GM12878 (cell line): Measurements from ENCODE around the gene YTHDC1. TPM values are rescaled to one million over a fixed set of nuclear protein-coding genes. Genes with fewer than 3 reads are reported as not detected.

Experiments used
- ATAC-seq: fragments of 200-7000 bp; cut with Tn5 transposase; 3 replicates; pipeline ENCODE4 v1.9.1; 2020; ENCODE audit warnings: mild to moderate bottlenecking, moderate library complexity
- BruUV-seq: library from RNA; stranded (reverse); fragments of 400-500 nt; replicated peaks from 2 replicates; lab custom pipeline; 2021; lab: Mats Ljungman, UMichigan
- CTCF ChIA-PET: fragments of 300-600 bp; sonication (Branson Sonifier 250); formaldehyde crosslinking; extraction: SDS; loops from one replicate; lab custom pipeline; 2021; ENCODE audit warnings: inconsistent platforms; lab: Yijun Ruan, JAX
- POLR2A ChIA-PET: fragments of 350-600 bp; formaldehyde crosslinking; extraction: SDS; loops from one replicate; lab custom pipeline; 2021; ENCODE audit warnings: inconsistent platforms; lab: Charles Lee
- RAD21 ChIA-PET: fragments of 300-600 bp; sonication (Branson Sonifier 250); formaldehyde crosslinking; loops from one replicate; lab custom pipeline; 2023; ENCODE audit warnings: antibody characterized with exemption; ENCODE audit not compliant: unreplicated experiment; lab: Charles Lee
- SMC1A ChIA-PET: fragments of 300-600 bp; sonication (Branson Sonifier 250); formaldehyde crosslinking; loops from one replicate; lab custom pipeline; 2023; ENCODE audit not compliant: unreplicated experiment, uncharacterized antibody; lab: Charles Lee
- DNase-seq: peaks from one replicate; pipeline ENCODE4 v3.0.0-alpha.2; 2011; ENCODE audit warnings: low read depth, low spot score
- FAIRE-seq: peaks from 3 replicates; lab custom pipeline; 2011; peaks lifted over from hg19 to GRCh38; lab: Jason Lieb, UNC
- H2AFZ ChIP-seq: 2 replicates; pipeline ENCODE4 v1.6.0; 2011; ENCODE audit warnings: low read depth, low read length, control low read depth; ENCODE audit not compliant: control insufficient read depth
- H3K27ac ChIP-seq: 2 replicates; pipeline ENCODE4 v1.5.1; 2011; ENCODE audit warnings: control low read depth; ENCODE audit not compliant: control insufficient read depth, insufficient read depth
- H3K27me3 ChIP-seq, 2 experiments: replicated peaks in 1 of 2; 2 replicates each; pipeline versions ENCODE4 v1.6.0 to v1.6.1; 2011; ENCODE audit warnings: low read length in 1 of 2; ENCODE audit not compliant: control insufficient read depth in 2 of 2, insufficient read depth in 2 of 2
- H3K36me3 ChIP-seq, 2 experiments: 2 replicates each; pipeline ENCODE4 v1.5.1; 2011; ENCODE audit warnings: low read length in 1 of 2; ENCODE audit not compliant: control insufficient read depth in 2 of 2, insufficient read depth in 2 of 2
- H3K4me1 ChIP-seq: 2 replicates; pipeline ENCODE4 v1.6.1; 2011; ENCODE audit warnings: mild to moderate bottlenecking, low read length, moderate library complexity, mixed read lengths; ENCODE audit not compliant: control insufficient read depth, insufficient read depth
- H3K4me2 ChIP-seq: 2 replicates; pipeline ENCODE4 v1.6.0; 2011; ENCODE audit warnings: control low read depth; ENCODE audit not compliant: control insufficient read depth, insufficient read depth
- H3K4me3 ChIP-seq: fragments of 200-600 bp; sonication (generic); 2 replicates; pipeline ENCODE4 v1.5.1; 2016
- H3K79me2 ChIP-seq: 2 replicates; pipeline ENCODE4 v1.6.0; 2011; ENCODE audit warnings: low read length; ENCODE audit not compliant: control insufficient read depth, insufficient read depth
- H3K9ac ChIP-seq: 2 replicates; pipeline ENCODE4 v1.8.0; 2011; ENCODE audit warnings: low read length, control low read depth, mixed read lengths; ENCODE audit not compliant: control insufficient read depth, insufficient read depth
- H3K9me3 ChIP-seq: replicated peaks from 3 replicates; pipeline ENCODE4 v1.5.1; 2011; ENCODE audit warnings: mild to moderate bottlenecking, low read length; ENCODE audit not compliant: control insufficient read depth, insufficient read depth
- H4K20me1 ChIP-seq: 2 replicates; pipeline ENCODE4 v1.6.0; 2011; ENCODE audit not compliant: control insufficient read depth, insufficient read depth
- E4F1 ChIP-seq: fragments of 450-650 bp; IDR thresholded peaks from 2 replicates; pipeline ENCODE4 v1.6.1; 2018; ENCODE audit warnings: borderline replicate concordance, mild to moderate bottlenecking; ENCODE audit not compliant: partially characterized antibody
- EGR1 ChIP-seq, 2 experiments: IDR thresholded peaks; 1 replicate in 1 of 2; 2 replicates in 1 of 2; pipeline ENCODE4 v1.6.1; 2011 to 2012; ENCODE audit warnings: low read depth in 2 of 2, low read length in 2 of 2, borderline replicate concordance in 1 of 2, mild to moderate bottlenecking in 1 of 2, moderate library complexity in 1 of 2
- ESRRA ChIP-seq: IDR thresholded peaks from 2 replicates; pipeline ENCODE4 v1.6.1; 2012; ENCODE audit warnings: mild to moderate bottlenecking, low read length, improper control_type of control experiment
- IKZF2 ChIP-seq, 2 experiments: fragments of 450-650 bp; IDR thresholded peaks; 2 replicates each; pipeline ENCODE4 v1.6.1; 2017; ENCODE audit warnings: mild to moderate bottlenecking in 2 of 2, moderate library complexity in 2 of 2
- MEF2A ChIP-seq: IDR thresholded peaks from 2 replicates; pipeline ENCODE4 v1.6.1; 2011; ENCODE audit warnings: low read depth, mild to moderate bottlenecking, low read length, moderate library complexity; ENCODE audit not compliant: insufficient read depth
- MLLT1 ChIP-seq: fragments of 450-650 bp; IDR thresholded peaks from 2 replicates; pipeline ENCODE4 v1.6.1; 2016; ENCODE audit warnings: mild to moderate bottlenecking
- MYB ChIP-seq: fragments of 150-350 bp; IDR thresholded peaks from 2 replicates; pipeline ENCODE4 v1.6.1; 2014; ENCODE audit warnings: mild to moderate bottlenecking, low read depth, low read length, borderline replicate concordance
- SMC3 ChIP-seq: IDR thresholded peaks from 2 replicates; pipeline ENCODE4 v1.6.1; 2011; ENCODE audit warnings: low read length, improper control_type of control experiment, borderline replicate concordance
- ZBTB11 ChIP-seq: fragments of 450-650 bp; formaldehyde crosslinking; IDR thresholded peaks from 2 replicates; pipeline ENCODE4 v1.5.0; 2022; ENCODE audit warnings: mild to moderate bottlenecking, missing genetic modification characterization
- ZNF24 ChIP-seq: fragments of 450-650 bp; IDR thresholded peaks from 2 replicates; pipeline ENCODE4 v1.6.1; 2017; ENCODE audit warnings: antibody characterized with exemption, mild to moderate bottlenecking
- in situ Hi-C: fragments of 300-500 bp; cut with MboI; formaldehyde crosslinking; loops from 9 replicates; pipeline ENCODE4 v1.14.3; 2018; ENCODE audit warnings: mixed read lengths
- intact Hi-C: fragments of 100-400 bp; cut with micrococcal nuclease; formaldehyde crosslinking; loops from one replicate; pipeline ENCODE4 v1.14.2; 2022; ENCODE audit not compliant: unreplicated experiment
- polyA plus RNA-seq, 11 experiments: library from polyadenylated mRNA; depleted of rRNA in 4 of 11; unstranded in 6 of 11; stranded (reverse) in 5 of 11; fragments of >200 nt; fragmentation: Nextera tagmentation in 4 of 11; fragmentation: Illumina TruSeq in 1 of 11; extraction: Ambion mirVana in 4 of 11; extraction: Trizol in 1 of 11; gene quantifications; 1 replicate in 1 of 11; 2 replicates in 10 of 11; pipeline versions ENCODE4 v1.2.1 to v1.2.3, GENCODE V29; 2011 to 2016; ENCODE audit warnings: inconsistent platforms in 2 of 11, missing spikeins in 2 of 11, low read depth in 1 of 11
- total RNA-seq, 4 experiments: library from RNA; depleted of rRNA in 3 of 4; stranded (reverse); fragments of >200 nt in 3 of 4; fragmentation: Illumina TruSeq in 1 of 4; extraction: Trizol in 1 of 4; gene quantifications; 2 replicates each; pipeline versions ENCODE4 v1.2.1 to v1.2.3, GENCODE V29; 2013 to 2021
- TF ChIP-seq, protein P1 (sequence below): IDR thresholded peaks from 2 replicates; pipeline ENCODE4 v1.6.1; 2012; ENCODE audit warnings: low read depth, low read length, improper control_type of control experiment

Gene YTHDC1
- total and polyA plus RNA-seq, 10 of the 15 experiments (the other 5 are each of a cell fraction or from before 2014, with no cell fraction given): 18.7 to 83.2 (median 47.5) TPM

DNA sequence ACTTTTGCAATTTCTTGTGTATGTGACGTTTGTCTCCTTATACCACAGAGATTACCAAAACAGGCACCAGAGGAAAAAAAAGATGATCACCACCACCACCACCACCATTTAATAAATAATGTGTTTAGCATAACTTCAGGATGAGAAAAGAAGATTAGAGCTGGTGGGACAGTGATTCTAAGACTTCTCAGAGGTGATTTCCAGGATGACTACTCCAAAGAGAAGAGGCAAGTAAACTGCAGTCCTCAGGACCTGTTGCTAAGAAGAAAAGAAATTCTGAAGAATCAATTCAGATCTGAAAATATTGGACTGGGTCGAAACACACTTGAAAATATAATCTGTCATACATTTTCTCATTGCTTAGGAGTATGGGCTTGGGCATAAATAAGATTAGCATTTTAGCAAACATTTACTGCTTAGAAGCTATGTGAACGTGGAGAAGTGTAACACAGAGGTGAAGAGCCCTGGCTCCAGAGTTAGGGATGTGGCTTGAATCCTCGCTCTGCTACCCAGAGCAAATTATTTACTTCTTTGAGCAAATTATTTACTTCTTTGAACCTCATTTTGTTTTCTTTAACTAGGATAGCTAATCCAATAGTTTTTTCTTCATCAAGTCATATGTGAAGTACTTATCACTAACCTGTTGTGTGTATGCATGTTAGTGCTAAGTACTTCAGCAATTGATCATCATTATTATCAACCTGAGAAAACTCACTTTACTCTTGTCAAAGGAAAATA is 10.5 kb upstream of the YTHDC1 start (continued):
- no peak for TF ChIP-seq E4F1
- TF ChIP-seq MYB: no peak

DNA sequence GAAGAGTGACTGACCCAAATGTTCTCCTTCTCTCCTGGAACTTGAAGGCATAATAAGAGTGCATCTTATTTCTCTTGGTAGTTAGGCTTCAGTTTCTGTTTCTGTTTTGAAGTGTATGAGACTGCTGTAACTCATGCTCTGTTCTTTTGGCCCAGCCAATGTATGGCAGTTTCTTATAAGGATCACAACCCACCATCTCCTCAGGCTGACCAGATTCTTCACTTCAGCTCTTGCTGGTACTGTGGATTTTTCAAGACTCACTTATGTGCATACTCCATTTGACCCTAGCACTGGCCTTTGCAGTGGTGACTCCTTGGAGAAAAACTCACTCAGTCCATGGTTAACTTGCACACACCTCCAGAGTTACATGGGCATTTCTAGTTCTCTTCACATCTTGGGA is 9.6 kb upstream of the YTHDC1 start:
- Histone ChIP-seq H3K9me3 (no peaks in the 10 kb centered on the region), H3K4me2 (no peak overlapping the region), H3K36me3 (no peaks in the 10 kb centered on the region), H3K4me3 (no peak overlapping the region), H3K79me2 (no peaks in the 10 kb centered on the region), H3K9ac (no peak overlapping the region), H3K4me1 (no peaks in the 10 kb centered on the region), H3K27me3 (no peaks in the 10 kb centered on the region), H3K27ac (no peak overlapping the region), H2AFZ (peak overlapping the region; percentile 84), H4K20me1 (no peaks in the 10 kb centered on the region)
- no peak for DNase-seq
- ChIA-PET RAD21 (no interaction called here), POLR2A (no interaction called here), SMC1A (interaction anchor here (1.9 kb wide), 1 partner anchor 26 kb away, joined by 8 read pairs; no protein-coding TSS in a partner anchor), CTCF (interaction anchor here (1.5 kb wide), 1 partner anchor 16 kb away, joined by 3 read pairs; no protein-coding TSS in a partner anchor)
- ATAC-seq: peak; percentile 85
- in situ Hi-C loops: no loop called here
- intact Hi-C loops: no loop called here
- no TSS peak for BruUV-seq
- peak; percentile 79 for FAIRE-seq
- TF ChIP-seq SMC3 (no peak), MLLT1 (no peak), IKZF2 (IDR thresholded peaks at IDR 0.05) (no peak), EGR1 (IDR thresholded peaks at IDR 0.05; ENCODE audit: borderline replicate concordance in 1 of 2, low read depth in 2 of 2, low read length in 2 of 2) (no peak), ZBTB11 (CRISPR knock-in tag) (no peak), E4F1 (no peak), ESRRA (no peak), ZNF24 (no peak), MEF2A (no peak)
- TF ChIP-seq, protein P1, sequence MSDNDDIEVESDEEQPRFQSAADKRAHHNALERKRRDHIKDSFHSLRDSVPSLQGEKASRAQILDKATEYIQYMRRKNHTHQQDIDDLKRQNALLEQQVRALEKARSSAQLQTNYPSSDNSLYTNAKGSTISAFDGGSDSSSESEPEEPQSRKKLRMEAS: no peak
